ENCODE data around the gene CASZ1. TPM values are rescaled to one million over a fixed set of nuclear protein-coding genes. Genes with fewer than 3 reads are reported as not detected.

CASZ1 gene
- total and polyA plus RNA-seq, 10 of the 15 experiments (the other 5 are each of a cell fraction or from before 2014, with no cell fraction given), result 0.52 to 9.8 (median 3.7) TPM

DNA sequence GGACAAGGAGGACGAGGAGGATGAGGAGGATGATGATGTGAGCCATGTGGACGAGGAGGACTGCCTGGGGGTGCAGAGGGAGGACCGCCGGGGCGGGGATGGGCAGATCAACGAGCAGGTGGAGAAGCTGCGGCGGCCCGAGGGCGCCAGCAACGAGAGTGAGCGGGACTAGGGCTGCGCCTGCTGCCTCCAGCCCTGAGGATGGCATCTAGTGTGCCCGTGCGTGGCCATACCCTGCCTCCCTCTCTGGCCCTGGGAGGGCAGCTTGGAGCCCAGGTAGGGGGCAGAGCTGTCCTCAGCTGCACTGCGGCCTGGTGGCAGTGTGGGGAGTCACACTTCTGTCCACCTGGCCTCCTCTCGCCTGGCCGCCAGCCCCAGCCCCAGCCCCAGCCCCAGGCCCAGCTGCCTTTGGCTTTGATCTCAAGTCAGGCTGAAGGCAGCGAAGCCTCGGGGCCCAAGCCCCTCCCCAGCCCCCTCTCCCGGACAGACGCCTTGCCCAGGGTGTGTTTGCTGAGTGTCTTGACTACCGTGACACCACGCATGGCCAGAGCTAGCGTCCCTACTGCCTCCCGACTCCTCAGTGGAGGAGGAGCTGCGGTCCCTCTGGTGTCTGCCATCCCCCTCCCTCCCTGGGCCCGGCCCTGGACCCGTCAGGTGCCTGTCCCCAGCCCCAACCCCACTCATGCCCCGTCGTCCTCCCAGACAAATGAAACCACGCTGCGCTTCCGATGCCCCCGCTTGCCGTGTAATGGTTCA lies 166.5 kb downstream of the CASZ1 start:
- CTCF ChIA-PET, result no interaction called here
- intact Hi-C loops (cut with micrococcal nuclease; ENCODE audit: unreplicated experiment), result no loop called here
- no TSS peak for BruUV-seq (replicated peaks)

More for the DNA sequence above, 166.5 kb downstream of the CASZ1 start:
- H3K36me3 ChIP-seq (ENCODE audit: control insufficient read depth in 2 of 2, insufficient read depth in 2 of 2, low read length in 1 of 2), result peaks cover 2 to 5% of the 10 kb centered on the region in 2 experiments; a peak in 2 of 4 replicates
- no peak overlapping the region for H3K4me3 ChIP-seq
- ChIA-PET SMC1A (ENCODE audit: uncharacterized antibody, unreplicated experiment) (interaction anchor here (1.1 kb wide), 1 partner anchor 119 kb away, joined by 3 read pairs; no protein-coding TSS in a partner anchor), POLR2A (no interaction called here), RAD21 (ENCODE audit: unreplicated experiment) (no interaction called here)
- H3K27me3 ChIP-seq (replicated peaks in 1 of 2; ENCODE audit: control insufficient read depth in 2 of 2, insufficient read depth in 2 of 2, low read length in 1 of 2), result no peaks in the 10 kb centered on the region
- no peaks in the 10 kb centered on the region for H3K4me1 ChIP-seq (ENCODE audit: control insufficient read depth, insufficient read depth, low read length)
- no peak overlapping the region for H3K9ac ChIP-seq (ENCODE audit: control insufficient read depth, insufficient read depth, low read length)
- no peak overlapping the region for H3K27ac ChIP-seq (ENCODE audit: control insufficient read depth, insufficient read depth)
- TF ChIP-seq MYC (IDR thresholded peaks at IDR 0.05; ENCODE audit: insufficient read depth, insufficient read length, insufficient replicate concordance, low read length, severe bottlenecking) (no peak), RBBP5 (conservative IDR thresholded peaks at IDR 0.05) (no peak), IRF5 (IDR thresholded peaks at IDR 0.05; ENCODE audit: borderline replicate concordance) (no peak), GABPA (IDR thresholded peaks at IDR 0.05; ENCODE audit: low read depth) (no peak), ZNF274 (IDR thresholded peaks at IDR 0.05; ENCODE audit: insufficient read depth, insufficient read length) (no peak), DPF2 (IDR thresholded peaks at IDR 0.05) (no peak)
- no peaks in the 10 kb centered on the region for H4K20me1 ChIP-seq (ENCODE audit: control insufficient read depth, insufficient read depth)
- FAIRE-seq, result no peak
- H2AFZ ChIP-seq (ENCODE audit: control insufficient read depth, low read depth, low read length), result no peak overlapping the region
- no peak for DNase-seq (ENCODE audit: low read depth, low spot score)
- H3K9me3 ChIP-seq (replicated peaks; ENCODE audit: control insufficient read depth, insufficient read depth, low read length), result no peaks in the 10 kb centered on the region
- H3K4me2 ChIP-seq (ENCODE audit: control insufficient read depth, insufficient read depth), result no peak overlapping the region
- ATAC-seq, result no peak
- WGBS (ENCODE audit: insufficient coverage, insufficient replicate concordance, low lambda C conversion rate, missing lambda C conversion rate), result 87% methylated on average over 31 of the region's 36 CpGs
- no peaks in the 10 kb centered on the region for H3K79me2 ChIP-seq (ENCODE audit: control insufficient read depth, insufficient read depth, low read length)
- in situ Hi-C loops (cut with MboI), result no loop called here
